ENCODE results near the gene NDUFAF8. TPM values are rescaled to one million over a fixed set of nuclear protein-coding genes. Genes with fewer than 3 reads are reported as not detected.

NDUFAF8 gene
- total RNA-seq, 1 experiment from 2014 or later, result 54.1 TPM

DNA sequence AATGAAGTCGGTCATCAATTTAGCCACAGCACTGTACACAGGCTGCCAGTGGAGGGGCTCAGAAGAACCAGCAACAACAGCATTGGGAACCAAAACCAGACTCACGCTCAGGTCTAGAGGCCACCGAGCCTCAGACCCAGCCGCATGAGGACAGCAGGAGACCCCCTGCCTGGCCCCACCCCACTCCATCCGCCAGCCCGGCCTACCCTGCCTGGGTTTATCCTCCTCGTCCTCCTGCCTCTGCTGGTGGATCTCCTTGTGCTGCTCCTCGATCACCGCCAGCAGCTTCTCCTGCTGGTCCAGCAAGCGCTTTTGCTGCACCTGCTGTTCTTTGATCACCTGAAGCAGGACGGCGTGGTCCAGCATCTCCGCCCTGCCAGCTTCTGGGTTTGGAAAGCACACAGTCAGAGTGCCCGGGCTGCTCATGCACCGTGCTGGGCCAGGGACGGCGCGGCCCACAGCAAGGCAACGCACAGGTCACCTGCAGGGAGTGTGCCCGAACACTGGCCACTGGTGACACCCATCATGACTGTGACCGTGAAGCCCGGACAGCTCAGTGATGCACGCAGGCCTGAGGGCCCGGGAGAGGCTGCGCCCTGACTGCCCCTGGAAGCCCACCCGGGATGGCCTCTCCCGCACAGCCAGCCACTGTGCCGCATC is 7.7 kb downstream of the NDUFAF8 start:
- BruUV-seq (replicated peaks), result no TSS peak
- DNase-seq, result no peak
- Mint-ChIP-seq H3K9me3 (ENCODE audit: low read depth, unreplicated experiment) (no peaks in the 10 kb centered on the region), H3K27me3 (ENCODE audit: unreplicated experiment) (no peaks in the 10 kb centered on the region), H3K4me3 (ENCODE audit: low read depth, unreplicated experiment) (no peak overlapping the region), H3K36me3 (ENCODE audit: insufficient read depth, unreplicated experiment) (peaks cover 85% of the 10 kb centered on the region), H3K4me1 (ENCODE audit: low read depth, unreplicated experiment) (peaks cover 6% of the 10 kb centered on the region), H3K27ac (ENCODE audit: unreplicated experiment) (no peak overlapping the region)
- TF ChIP-seq, protein P1, sequence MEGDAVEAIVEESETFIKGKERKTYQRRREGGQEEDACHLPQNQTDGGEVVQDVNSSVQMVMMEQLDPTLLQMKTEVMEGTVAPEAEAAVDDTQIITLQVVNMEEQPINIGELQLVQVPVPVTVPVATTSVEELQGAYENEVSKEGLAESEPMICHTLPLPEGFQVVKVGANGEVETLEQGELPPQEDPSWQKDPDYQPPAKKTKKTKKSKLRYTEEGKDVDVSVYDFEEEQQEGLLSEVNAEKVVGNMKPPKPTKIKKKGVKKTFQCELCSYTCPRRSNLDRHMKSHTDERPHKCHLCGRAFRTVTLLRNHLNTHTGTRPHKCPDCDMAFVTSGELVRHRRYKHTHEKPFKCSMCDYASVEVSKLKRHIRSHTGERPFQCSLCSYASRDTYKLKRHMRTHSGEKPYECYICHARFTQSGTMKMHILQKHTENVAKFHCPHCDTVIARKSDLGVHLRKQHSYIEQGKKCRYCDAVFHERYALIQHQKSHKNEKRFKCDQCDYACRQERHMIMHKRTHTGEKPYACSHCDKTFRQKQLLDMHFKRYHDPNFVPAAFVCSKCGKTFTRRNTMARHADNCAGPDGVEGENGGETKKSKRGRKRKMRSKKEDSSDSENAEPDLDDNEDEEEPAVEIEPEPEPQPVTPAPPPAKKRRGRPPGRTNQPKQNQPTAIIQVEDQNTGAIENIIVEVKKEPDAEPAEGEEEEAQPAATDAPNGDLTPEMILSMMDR (IDR thresholded peaks at IDR 0.05; ENCODE audit: unreplicated experiment), result no peak
- CTCF ChIA-PET, result no interaction called here
- intact Hi-C loops (cut with micrococcal nuclease; ENCODE audit: unreplicated experiment), result no loop called here

DNA sequence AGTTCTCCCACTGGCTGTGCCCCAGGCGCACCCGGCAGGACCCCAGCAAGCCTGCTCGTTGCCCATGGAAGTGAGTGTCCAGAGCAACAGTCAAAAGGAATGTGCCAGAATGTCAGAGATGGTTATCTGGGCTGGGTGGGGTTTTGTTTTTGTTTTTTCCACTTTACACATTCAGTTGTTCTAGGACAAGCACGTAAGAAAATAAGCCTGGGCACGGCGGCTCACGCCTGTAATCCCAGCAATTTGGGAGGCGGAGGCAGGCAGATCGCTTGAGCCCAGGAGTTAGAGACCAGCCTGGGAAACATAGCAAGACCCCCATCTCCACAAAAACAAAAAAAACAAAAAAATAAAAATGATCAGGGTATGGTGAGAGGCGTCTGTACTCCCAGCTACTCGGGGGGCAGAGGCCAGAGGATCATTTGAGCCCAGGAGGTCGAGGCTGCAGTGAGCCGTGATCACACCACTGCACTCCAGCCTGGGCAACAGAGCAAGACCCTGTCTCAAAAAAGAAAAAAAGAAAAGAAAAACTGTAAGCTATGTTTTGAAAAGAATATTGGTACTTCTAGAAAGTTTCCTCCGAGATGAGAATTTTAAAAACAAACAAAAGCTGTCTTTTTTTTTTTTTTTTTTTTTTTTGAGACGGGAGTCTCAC is 8.3 kb downstream of the NDUFAF8 start:
- no TSS peak for BruUV-seq (replicated peaks)
- Mint-ChIP-seq H3K4me1 (ENCODE audit: low read depth, unreplicated experiment) (peaks cover under 1% of the 10 kb centered on the region), H3K27ac (ENCODE audit: unreplicated experiment) (no peak overlapping the region), H3K27me3 (ENCODE audit: unreplicated experiment) (no peaks in the 10 kb centered on the region), H3K9me3 (ENCODE audit: low read depth, unreplicated experiment) (no peaks in the 10 kb centered on the region), H3K36me3 (ENCODE audit: insufficient read depth, unreplicated experiment) (peaks cover 83% of the 10 kb centered on the region), H3K4me3 (ENCODE audit: low read depth, unreplicated experiment) (no peak overlapping the region)
- DNase-seq, result no peak
- TF ChIP-seq, protein P1 (IDR thresholded peaks at IDR 0.05; ENCODE audit: unreplicated experiment), result no peak
- intact Hi-C loops (cut with micrococcal nuclease; ENCODE audit: unreplicated experiment), result no loop called here
- CTCF ChIA-PET, result no interaction called here

- CTCF ChIA-PET, result no interaction called here
- Mint-ChIP-seq H3K36me3 (ENCODE audit: insufficient read depth, unreplicated experiment) (peaks cover 82% of the 10 kb centered on the region), H3K4me3 (ENCODE audit: low read depth, unreplicated experiment) (no peak overlapping the region), H3K9me3 (ENCODE audit: low read depth, unreplicated experiment) (no peaks in the 10 kb centered on the region), H3K27me3 (ENCODE audit: unreplicated experiment) (no peaks in the 10 kb centered on the region), H3K4me1 (ENCODE audit: low read depth, unreplicated experiment) (no peaks in the 10 kb centered on the region), H3K27ac (ENCODE audit: unreplicated experiment) (no peak overlapping the region)
- no peak for DNase-seq
- TF ChIP-seq, protein P1 (IDR thresholded peaks at IDR 0.05; ENCODE audit: unreplicated experiment), result no peak
- BruUV-seq (replicated peaks), result no TSS peak
- intact Hi-C loops (cut with micrococcal nuclease; ENCODE audit: unreplicated experiment), result no loop called here
These were observed 9.5 kb downstream of the NDUFAF8 start for GRCh38 chr17:81248649-81249048.

DNA sequence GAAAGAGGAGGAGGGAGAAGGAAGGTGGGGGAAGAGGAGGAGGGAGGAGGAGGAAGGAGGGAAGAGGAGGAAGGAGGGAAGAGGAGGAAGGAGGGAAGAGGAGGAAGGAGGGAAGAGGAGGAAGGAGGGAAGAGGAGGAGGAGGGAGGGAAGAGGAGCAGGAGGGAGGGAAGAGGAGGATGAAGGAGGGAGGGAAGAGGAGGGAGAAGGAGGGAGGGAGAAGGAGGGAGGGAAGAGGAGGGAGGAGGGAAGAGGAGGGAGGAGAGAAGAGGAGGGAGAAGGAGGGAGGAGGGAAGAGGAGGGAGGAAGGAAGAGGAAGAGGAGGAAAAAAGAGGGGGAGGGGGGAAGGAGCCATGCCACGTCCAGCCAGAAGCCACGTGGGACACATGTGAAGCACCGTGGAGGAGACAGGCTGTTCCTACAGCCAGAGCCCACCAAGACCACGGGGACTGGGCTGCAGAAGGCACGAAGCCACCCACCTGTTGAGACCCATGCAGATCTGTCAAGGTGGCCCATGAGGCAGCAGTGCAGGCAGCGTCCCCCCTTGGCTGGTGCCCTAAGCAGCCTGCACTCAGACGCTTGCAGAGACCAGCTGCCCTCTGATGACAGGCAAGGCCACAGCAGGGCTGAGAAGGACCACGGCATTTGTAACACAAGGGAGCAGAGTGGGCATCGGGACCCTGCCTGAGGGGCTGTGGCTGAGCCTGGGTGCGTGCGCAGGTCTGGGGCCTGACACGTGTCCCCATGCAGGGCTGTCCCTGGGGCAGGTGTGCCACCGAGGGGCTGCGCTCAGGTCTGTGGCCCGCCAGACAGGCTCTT is 10.3 kb downstream of the NDUFAF8 start:
- no peak overlapping the region for H3K4me3 Mint-ChIP-seq (ENCODE audit: low read depth, unreplicated experiment)
- no peaks in the 10 kb centered on the region for H3K27me3 Mint-ChIP-seq (ENCODE audit: unreplicated experiment)
- BruUV-seq (replicated peaks), result no TSS peak
- intact Hi-C loops (cut with micrococcal nuclease; ENCODE audit: unreplicated experiment), result loop anchor here (5.0 kb wide), 1 partner anchor 233 kb away; no protein-coding TSS in a partner anchor
- CTCF ChIA-PET, result interaction anchor here (0.9 kb wide), 1 partner anchor 22 kb away, joined by 7 read pairs; no protein-coding TSS in a partner anchor
- H3K27ac Mint-ChIP-seq (ENCODE audit: unreplicated experiment), result no peak overlapping the region
- DNase-seq, result no peak
- no peaks in the 10 kb centered on the region for H3K9me3 Mint-ChIP-seq (ENCODE audit: low read depth, unreplicated experiment)
- H3K4me1 Mint-ChIP-seq (ENCODE audit: low read depth, unreplicated experiment), result no peaks in the 10 kb centered on the region
- peaks cover 84% of the 10 kb centered on the region for H3K36me3 Mint-ChIP-seq (ENCODE audit: insufficient read depth, unreplicated experiment)
- TF ChIP-seq, protein P1 (IDR thresholded peaks at IDR 0.05; ENCODE audit: unreplicated experiment), result no peak

Data from Calu3 (cell line).